Ammon's horn (tissue), 1 donor: ENCODE data around the gene BRSK2.
"Not testable (repeated sequence)": the region's sequence is repeated elsewhere in the genome, so short reads cannot be mapped to it uniquely, and the experiment has no call there.

Experiments
- DNase-seq: peaks from one replicate; pipeline ENCODE4 v3.0.0-alpha.2; 2016; ENCODE audit warnings: low spot score

BRSK2 gene

DNA sequence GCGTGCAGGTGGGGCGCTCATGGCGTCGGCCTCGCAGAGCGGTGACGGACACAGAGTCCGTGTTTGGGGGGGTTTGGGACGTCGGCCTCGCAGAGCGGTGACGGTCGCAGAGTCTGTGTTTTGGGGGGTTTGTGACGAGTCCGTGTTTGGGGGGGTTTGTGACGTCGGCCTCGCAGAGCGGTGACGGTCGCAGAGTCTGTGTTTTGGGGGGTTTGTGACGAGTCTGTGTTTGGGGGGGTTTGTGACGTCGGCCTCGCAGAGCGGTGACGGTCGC, 20.1 kb downstream of the BRSK2 start:
- DNase-seq: not testable (repeated sequence)

DNA sequence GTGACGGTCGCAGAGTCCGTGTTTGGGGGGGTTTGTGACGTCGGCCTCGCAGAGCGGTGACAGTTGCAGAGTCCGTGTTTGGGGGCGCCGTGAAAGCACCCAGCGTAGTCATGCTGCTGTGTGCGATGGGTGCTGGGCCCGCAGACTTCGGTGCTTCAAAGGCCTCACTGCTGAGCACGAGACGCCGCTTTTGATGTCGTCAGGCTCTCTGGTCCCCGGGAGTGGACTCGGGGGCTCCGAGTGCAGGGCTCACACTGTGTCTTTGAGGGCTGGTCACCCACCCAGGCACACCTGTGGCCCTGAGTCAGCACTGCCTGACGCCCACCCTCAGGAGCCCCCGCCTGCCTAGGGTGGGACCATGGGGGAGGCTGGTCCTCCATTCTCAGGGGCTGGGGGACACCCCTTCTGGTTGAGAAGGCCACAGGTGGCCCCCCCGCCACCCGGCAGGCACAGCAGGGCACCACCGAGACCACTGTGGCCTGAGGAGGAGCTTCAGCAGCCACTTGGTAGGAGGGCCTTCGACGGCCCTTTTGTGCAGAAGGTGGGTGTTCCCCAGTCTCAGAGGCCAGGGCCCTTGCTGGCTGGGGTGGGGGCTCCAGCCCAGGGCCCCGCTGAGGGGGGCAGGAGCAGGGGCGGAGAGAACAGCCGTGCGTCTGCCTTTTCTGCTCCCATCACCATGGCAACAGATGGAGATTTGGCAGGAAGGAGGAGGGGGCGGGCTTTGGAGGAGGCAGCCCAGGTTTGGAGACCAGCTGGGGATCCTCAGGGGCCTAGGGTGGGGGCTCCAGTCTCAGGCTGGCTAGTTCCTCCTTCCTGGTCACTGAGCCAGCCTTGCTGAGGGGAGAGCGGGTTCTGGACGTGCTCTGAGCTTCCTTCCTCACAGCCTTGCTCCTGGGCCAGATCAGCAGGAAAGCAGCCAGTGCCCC, 20.9 kb downstream of the BRSK2 start:
- DNase-seq: peak; percentile 75

DNA sequence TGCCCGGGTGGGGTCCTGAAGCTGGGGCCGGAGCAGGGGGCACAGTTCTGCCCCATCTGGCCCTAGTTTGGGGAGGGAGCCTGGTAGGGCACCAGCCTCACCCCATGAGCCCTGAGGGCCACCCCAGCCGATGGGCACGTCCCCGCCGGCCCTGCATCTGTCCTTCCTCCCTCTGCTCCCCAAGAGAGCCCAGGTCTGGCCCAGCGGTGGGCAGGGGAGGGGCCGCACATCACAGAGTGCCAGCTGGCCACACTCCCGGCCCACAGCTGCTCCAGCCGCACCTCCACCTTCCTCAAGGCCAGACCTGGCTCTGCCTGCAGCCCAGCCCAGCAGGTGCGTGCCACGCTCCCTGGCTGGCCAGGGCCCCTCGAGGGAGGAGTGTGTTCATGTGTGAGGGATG, 21.6 kb downstream of the BRSK2 start:
- no peak for DNase-seq

DNA sequence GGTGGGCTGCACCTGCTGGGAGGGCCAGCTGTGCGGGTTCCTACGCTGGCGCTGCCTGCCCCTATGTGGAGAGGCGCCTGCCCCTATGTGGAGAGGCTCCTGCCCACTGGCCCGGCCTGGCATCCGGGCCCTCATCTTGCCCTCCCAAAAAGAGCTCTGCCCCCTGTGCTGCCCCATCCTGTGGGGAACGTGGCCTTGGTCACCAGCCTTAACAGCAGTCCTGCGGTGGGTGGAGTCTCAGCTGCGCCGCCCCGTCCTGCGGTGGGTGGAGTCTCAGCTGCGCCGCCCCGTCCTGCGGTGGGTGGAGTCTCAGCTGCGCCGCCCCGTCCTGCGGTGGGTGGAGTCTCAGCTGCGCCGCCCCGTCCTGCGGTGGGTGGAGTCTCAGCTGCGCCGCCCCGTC, 22.0 kb downstream of the BRSK2 start:
- DNase-seq: not testable (repeated sequence)

DNA sequence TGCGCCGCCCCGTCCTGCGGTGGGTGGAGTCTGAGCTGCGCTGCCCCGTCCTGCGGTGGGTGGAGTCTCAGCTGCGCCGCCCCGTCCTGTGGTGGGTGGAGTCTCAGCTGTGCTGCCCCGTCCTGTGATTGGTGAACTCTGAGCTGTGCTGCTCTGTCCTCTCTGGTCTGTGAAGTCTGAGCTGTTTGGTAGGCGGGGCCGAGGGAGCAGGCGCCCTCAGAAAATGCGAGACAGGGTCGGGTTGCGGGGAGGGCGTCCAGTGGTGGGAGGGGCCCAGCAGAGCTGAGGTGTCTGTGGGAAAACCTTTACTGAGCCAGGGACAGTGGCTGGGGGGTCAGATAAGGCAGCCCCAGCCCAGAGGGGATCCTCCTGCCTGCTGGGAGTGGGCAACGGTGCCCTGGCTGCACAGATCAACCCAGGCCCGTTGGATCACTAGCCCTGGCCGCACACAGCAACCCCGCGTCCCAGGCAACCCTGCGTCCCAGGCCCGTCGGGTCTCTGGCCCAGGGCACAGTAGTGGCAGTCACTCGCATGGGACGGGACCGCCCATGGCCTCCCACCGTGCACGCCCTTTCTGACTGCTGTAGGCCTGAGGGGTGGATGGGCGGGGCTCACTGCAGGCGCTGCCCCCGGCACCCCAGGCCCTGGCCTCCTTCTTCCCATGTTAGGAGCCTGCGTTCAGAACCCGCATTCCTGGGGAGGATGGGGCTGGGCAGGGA, 22.8 kb downstream of the BRSK2 start:
- DNase-seq: no peak

DNA sequence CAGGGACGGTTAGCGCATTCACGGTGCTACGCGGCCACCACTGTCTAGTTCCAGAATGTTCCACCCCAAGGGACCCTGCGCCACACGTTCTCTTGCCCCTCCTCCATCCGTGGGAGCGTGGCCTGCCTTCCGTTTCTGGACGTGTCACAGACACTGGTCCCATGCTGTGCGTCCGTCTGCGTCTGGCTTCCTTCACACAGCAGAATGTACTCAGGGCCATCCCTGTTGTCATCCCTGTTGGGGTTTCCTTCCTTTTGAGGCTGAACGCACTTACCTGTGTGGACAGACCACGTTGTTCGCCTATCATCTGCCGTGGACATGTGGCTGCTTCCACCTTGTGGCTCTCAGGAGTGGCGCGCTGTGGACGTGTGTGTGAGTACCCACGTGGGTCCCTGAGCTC, 24.9 kb downstream of the BRSK2 start:
- no peak for DNase-seq

DNA sequence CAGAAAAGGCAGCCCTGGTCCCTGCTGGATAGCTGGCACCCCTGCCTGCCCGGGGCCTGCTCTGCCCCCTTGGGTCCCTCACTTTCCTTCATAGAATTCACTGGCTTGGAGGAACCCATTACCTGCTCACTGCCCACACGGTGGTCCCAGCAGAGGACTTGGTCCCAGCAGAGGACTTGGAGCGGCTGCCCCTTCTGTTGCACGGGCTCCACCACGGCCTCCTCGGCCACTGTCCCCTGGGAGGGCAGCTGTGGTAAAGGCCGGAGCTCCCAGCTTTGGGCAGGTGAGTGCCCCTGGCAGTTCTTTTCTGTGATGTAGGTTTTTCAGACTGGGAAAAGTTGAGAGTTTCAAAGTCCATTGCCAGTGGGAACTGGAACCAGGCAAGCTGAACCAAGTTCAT, 25.9 kb downstream of the BRSK2 start:
- no peak for DNase-seq

DNA sequence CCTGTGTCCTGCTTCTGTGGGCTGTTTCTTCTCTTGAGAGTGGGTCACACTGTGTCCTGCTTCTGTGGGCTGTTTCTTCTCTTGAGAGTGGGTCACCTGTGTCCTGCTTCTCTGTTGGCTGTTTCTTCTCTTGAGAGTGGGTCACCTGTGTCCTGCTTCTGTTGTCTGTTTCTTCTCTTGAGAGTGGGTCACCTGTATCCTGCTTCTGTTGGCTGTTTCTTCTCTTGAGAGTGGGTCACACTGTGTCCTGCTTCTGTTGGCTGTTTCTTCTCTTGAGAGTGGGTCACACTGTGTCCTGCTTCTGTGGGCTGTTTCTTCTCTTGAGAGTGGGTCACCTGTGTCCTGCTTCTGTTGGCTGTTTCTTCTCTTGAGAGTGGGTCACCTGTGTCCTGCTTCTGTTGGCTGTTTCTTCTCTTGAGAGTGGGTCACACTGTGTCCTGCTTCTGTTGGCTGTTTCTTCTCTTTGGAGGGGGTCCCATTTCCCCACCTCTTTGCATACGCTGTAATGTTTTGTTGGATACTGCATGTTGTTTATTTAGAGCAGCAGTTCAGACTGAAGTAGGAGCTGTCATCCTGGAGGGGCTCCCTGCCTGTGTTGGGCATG, 28.6 kb downstream of the BRSK2 start:
- not testable (repeated sequence) for DNase-seq

DNA sequence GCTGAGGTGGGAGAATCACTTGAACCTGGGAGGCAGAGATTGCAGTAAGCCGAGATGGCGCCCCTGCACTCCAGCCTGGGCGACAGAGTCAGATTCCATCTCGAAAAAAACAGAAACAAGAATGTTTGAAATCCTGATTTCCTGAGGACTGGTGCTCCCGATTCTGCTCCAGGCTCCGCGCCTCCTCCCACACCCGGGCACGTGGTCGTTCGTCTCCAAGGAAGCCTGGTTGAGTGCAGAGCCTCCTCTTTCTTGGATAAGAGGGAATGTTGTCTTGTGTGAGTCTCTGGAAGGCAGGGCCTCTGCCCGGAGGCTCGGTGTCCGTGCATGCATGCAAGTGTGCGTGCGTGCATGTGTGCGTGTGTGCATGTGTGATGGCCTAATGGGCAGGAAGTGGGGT, 30.1 kb downstream of the BRSK2 start:
- DNase-seq: no peak

DNA sequence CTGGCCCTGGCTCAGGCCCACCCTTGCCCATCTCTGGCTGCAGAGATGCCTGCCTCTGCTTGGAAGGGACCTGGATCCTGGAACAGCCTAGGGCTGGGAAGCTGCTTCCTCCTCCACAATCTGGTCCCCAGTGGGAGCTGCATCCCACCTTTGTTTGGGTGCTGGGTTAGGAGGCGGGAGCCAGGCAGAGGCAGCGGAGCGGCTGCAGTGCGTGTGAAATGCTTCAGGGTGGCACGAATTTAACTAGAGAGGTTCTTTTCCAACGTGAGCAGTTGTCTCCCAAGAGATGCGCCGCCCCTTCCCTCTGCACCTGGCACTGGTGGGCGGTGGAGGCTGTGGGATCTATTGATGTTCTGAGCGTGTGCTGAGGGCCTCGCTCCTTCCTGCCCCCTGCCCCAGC, 31.6 kb downstream of the BRSK2 start:
- DNase-seq: no peak

DNA sequence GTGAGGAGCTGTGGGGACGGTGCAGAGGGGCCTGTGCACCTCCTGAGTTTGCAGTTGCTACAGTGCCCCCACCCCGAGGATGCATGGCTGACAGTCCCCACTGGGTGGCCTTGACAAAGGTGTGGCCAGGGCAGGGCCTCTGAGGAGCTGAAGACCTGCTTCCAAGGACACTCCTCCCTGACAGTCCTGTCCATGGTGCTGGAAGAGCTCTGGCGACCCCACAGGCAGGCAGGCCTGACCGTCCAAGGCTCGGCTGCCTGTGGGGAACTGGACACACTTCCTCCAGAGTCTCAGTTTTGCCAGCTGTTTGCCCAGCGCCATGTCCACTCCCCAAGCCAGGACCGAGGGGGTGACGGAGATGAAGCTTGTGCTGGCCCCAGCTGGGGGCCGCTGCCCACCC, 32.7 kb downstream of the BRSK2 start:
- DNase-seq: no peak

DNA sequence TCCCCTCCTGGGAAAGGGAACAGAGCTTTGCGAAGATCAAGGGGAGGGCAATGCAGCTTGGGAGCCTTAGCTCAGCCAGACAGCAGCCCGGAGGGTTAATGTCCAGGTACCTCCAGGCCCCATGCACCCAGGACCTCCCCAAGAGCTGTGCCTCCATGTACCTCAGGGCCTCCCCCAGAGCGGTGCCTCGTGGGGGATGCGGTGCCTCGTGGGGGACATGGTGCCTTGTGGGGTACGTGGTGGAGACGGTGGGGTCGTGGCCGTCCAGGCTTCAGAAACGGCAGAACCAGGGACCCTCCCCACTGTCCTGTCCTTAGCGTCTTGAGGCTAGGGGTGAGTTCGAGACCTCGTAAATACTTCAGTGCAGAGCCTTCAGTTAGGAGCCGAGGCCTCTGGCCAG, 33.2 kb downstream of the BRSK2 start:
- DNase-seq: no peak

DNA sequence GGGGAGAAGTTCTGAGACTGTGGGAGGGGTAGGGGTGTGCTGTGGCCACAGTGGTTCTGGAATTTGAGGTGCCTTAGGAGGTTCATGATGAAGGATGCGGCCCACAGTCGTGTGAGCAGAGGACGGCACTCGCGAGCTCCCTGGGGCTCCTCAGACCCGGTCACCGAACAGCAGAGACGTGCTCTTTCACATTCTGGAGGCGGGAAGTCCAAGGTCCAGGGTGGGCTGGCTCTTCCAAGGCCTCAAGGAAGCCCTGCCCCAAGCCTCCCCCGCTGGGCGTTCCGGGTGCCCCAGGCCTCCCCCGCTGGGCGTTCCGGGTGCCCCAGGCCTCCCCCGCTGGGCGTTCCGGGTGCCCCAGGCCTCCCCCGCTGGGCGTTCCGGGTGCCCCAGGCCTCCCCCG, 33.7 kb downstream of the BRSK2 start:
- DNase-seq: not testable (repeated sequence)

DNA sequence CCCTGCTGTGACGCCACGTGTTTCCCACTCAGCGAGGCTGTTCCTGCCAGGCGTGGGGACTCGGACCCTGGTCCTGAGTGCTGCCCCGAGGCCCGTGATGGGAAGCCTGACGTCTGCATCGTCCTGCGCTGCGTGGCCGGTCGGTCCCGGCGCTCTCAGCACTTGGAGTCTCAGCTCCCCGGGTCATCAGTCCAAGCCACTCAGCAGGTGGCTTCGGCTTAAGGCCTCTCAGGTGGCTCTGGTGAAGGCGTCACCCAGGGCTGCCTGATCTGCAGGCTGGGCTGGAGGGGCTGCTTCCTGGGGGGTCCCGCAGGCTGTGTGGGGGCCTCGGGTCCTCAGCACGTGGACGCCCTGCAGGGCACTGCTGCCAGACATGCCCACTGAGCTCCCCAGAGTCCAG, 35.3 kb downstream of the BRSK2 start:
- no peak for DNase-seq

DNA sequence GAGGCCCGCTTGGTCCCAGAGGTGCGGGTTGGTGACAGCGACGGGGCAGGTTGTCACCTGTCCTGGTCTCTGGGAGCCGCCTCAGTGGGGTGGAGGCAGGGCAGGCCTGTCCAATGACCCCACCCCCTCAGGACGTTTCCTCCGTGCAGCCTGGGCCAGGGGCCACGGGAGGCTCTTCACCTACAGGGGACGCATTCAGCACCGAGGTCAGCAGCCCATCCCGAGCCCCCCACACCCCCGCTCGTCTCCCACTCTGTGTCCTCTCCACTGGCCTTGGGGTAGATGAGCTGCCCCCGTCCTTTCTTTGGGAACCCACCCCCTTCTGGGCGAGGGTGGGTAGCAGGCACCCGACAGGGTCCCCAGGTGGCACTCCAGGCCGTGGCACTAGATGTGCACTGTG, 35.7 kb downstream of the BRSK2 start:
- DNase-seq: no peak

DNA sequence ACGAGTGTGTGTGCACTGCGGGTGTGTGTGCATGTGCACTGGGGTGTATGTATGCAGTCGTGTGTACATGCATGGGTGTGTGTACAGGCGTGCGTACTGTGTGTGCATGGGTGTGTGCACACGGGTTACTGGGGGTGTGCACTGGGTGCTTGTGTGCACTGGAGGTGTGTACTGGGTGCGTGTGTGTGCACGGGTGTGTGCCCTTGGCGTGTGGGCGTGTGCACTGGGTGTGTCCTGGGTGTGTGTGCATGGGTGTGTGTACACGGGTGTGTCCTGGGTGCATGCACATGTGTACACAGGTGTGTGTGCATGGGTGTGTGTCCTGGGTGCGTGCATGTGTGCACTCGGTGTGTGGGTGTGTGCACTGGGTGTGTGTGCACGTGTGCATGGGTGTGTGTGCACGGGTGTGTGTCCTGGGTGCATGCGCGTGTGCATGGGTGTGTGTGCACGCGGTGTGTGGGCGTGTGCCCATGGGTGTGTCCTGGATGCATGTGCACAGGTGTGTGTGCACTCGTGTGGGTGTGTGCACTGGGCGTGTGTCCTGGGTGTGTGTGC, 39.1 kb downstream of the BRSK2 start:
- no peak for DNase-seq

DNA sequence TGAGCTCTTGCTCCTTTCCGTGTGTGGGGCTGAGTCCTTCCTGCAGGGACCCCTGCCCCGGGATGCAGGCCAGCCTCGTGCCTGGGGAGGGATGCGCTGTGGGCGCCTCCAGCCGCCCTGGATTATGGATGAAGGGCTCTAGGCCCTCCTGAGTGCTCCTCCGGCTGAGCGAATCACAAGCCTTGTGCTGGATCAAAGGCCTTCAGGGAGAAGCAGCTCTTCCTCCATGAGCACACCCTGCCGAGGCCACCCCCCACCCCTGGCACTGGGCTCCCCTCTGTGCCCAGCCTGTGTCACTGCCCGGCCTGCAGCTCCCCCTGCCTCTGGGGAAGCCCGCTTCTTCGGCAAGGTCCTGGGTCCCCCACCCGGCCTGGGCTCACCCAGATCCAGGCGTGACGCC, 43.8 kb downstream of the BRSK2 start:
- DNase-seq: no peak

DNA sequence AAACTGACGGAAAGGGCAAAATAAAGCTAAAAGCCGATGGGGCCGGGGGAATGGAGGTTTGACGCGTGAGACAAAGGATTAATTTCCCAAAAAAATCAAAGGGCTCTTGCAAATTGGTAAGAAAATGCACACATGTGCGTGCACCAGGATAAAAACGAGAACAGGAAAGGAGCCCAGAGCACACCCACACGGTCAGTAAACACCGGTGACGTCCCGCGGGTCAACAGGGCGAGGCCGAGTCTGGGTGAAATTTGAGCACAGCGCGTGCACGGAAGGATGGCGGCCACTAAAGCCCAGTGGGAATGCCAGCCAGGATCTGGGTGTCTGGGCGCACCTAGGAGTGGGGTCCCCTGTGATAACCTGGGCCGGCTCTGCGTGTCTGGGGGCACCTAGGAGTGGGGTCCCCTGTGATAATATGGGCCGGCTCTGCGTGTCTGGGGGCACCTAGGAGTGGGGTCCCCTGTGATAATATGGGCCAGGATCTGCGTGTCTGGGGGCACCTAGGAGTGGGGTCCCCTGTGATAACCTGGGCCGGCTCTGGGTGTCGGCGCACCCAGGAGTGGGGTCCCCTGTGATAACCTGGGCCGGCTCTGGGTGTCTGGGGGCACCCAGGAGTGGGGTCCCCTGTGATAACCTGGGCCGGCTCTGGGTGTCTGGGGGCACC, 44.4 kb downstream of the BRSK2 start:
- DNase-seq: no peak

DNA sequence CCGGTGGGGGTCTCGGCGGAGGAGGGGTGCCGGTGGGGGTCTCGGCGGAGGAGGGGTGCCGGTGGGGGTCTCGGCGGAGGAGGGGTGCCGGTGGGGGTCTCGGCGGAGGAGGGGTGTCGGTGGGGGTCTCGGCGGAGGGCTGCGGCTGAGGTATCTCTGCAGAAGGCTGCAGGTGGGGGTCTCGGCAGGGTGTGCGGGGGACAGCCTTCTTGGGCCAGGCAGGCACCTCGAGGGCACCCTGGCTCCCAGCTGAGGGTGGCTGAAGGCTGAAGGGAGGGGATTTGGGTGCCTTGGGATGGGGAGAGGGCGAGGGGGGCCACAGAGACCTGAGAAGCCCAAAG, 45.7 kb downstream of the BRSK2 start:
- not testable (repeated sequence) for DNase-seq

DNA sequence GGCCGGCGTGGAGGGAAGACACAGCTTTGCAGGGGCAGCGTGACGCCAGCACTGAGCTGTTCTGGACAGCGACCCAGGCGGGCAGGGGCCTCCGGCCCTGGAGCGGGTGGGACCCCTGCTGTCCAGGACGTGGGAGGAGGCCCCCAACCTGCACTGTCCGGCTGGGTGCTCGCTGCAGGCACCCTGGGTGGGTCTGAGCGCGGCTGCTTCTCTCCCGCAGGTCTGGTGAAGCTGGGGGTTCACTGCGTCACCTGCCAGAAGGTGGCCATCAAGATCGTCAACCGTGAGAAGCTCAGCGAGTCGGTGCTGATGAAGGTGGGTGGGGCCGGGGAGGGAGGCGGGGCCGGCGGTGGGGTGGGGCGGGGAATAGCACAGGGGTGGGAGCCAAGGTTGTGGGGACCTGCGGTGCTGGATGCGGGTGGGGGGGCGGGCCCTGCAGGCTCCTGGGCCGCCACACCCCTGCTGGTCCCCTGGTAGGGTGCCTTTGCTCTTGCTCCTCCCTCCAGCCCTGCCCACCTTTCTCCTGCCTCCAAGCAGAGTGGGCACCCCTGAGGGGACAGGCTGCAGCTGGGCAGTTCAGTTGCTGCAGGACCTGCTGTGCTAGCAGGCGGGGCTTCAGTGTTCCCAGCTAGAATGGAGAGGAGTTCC, 46.2 kb downstream of the BRSK2 start:
- no peak for DNase-seq

DNA sequence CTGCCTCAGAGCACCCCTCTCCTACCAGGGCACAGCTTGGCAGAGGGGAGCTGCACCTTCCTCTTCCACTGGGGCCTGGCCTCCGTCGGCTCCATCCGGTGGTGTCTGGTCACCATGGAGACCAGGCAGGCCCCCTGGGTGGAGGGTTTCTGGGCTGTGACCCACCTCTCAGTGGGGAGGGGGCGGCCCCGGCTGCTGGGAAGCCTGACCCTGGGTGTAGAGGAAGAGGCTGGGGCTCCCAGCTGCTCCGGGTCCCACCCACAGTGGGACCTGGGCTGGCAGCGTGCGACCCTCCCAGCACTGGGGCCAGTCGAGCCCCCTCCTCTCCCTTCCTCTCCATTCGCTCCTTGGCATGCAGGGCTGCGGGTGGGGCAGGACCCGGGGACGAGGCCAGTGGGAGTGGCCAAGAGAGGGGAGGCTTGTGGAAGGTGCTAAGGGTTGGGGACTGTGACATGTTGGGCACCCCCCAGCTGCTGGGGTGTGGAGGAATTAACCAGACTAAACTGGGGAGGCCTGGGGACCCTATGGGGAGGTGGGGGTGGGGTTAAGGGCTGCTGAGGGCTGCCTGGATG, 46.8 kb downstream of the BRSK2 start:
- DNase-seq: no peak

DNA sequence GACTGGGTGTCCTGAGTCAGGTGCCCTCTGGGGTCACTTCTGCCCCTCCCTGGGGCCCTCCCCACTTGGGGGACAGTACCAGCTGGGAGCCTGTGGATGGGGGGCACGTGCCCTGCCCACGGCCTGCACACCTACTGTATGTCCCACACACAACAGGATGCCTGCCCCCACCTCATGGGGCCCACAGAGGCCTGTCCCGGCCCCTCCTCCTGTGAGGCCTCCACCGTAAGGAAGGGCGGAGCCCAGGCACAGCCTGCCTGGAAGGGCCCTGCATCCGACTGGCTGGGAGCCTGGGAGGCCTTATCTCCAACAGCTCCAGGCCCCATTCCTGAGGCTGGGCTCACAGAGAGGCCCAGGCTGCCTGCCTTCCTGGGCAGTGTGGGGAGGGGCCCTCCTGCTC, 47.8 kb downstream of the BRSK2 start:
- DNase-seq: no peak
